H1 (cell line): ENCODE measurements around the gene ELMO1. TPM values are rescaled to one million over a fixed set of nuclear protein-coding genes. Genes with fewer than 3 reads are reported as not detected.

ENCODE experiments used
- CTCF ChIA-PET: fragments of 300-600 bp; sonication (Branson Sonifier 250); formaldehyde crosslinking; loops from one replicate; lab custom pipeline; 2021; ENCODE audit not compliant: partially characterized antibody; lab: Charles Lee
- POLR2A ChIA-PET: fragments of 300-600 bp; sonication (Branson Sonifier 250); formaldehyde crosslinking; loops from one replicate; lab custom pipeline; 2021; ENCODE audit warnings: inconsistent platforms; ENCODE audit not compliant: partially characterized antibody; lab: Charles Lee
- DNase-seq, 2 experiments: peaks; one replicate each; pipeline versions ENCODE4 v3.0.0 to v3.0.0-alpha.2; 2010 to 2022; ENCODE audit warnings: low spot score in 2 of 2, low read depth in 1 of 2, mixed read lengths in 1 of 2
- FAIRE-seq: peaks from 2 replicates; lab custom pipeline; 2011; peaks lifted over from hg19 to GRCh38; lab: Jason Lieb, UNC
- H2AFZ ChIP-seq: 2 replicates; pipeline ENCODE4 v1.8.1; 2012; ENCODE audit warnings: low read length, inconsistent platforms
- H2AK5ac ChIP-seq: 2 replicates; pipeline ENCODE4 v1.6.1; 2013; ENCODE audit warnings: low read depth, low read length
- H2BK120ac ChIP-seq: replicated peaks from 2 replicates; pipeline ENCODE3; 2013; ENCODE audit warnings: low read depth, low read length, inconsistent platforms
- H2BK12ac ChIP-seq: 2 replicates; pipeline ENCODE4 v1.6.1; 2013; ENCODE audit warnings: low read depth, low read length
- H2BK15ac ChIP-seq: 2 replicates; pipeline ENCODE4 v1.6.1; 2013; ENCODE audit warnings: low read length
- H2BK20ac ChIP-seq: 2 replicates; pipeline ENCODE4 v1.6.1; 2013; ENCODE audit warnings: low read length
- H2BK5ac ChIP-seq: 2 replicates; pipeline ENCODE4 v1.6.1; 2013; ENCODE audit warnings: low read depth, low read length
- H3K14ac ChIP-seq: 2 replicates; pipeline ENCODE4 v1.6.1; 2013; ENCODE audit warnings: inconsistent platforms; ENCODE audit not compliant: insufficient read length
- H3K18ac ChIP-seq: 2 replicates; pipeline ENCODE4 v1.6.1; 2013; ENCODE audit warnings: low read length; ENCODE audit errors: extremely low read depth
- H3K23ac ChIP-seq: 2 replicates; pipeline ENCODE4 v1.6.1; 2013; ENCODE audit warnings: inconsistent platforms; ENCODE audit not compliant: insufficient read length
- H3K23me2 ChIP-seq: 2 replicates; pipeline ENCODE4 v1.6.1; 2013; ENCODE audit warnings: low read depth, low read length
- H3K27ac ChIP-seq: 2 replicates; pipeline ENCODE4 v1.6.1; 2011; ENCODE audit warnings: low read depth, low read length, inconsistent platforms
- H3K27me3 ChIP-seq, 4 experiments: replicated peaks in 1 of 4; 1 replicate in 1 of 4; 2 replicates in 3 of 4; pipeline versions ENCODE4 v1.6.1 to v1.8.1; 2011 to 2013; ENCODE audit warnings: low read length in 3 of 4, mild to moderate bottlenecking in 3 of 4, inconsistent platforms in 2 of 4, mixed read lengths in 2 of 4, moderate library complexity in 1 of 4; ENCODE audit not compliant: control insufficient read depth in 3 of 4, insufficient read depth in 3 of 4; ENCODE audit errors: extremely low read depth in 1 of 4
- H3K36me3 ChIP-seq, 4 experiments: 2 replicates each; pipeline versions ENCODE4 v1.6.1 to v1.8.1; 2011 to 2013; ENCODE audit warnings: mild to moderate bottlenecking in 4 of 4, low read length in 3 of 4, moderate library complexity in 2 of 4, control low read depth in 1 of 4, inconsistent platforms in 1 of 4; ENCODE audit not compliant: insufficient read depth in 4 of 4, control insufficient read depth in 2 of 4
- H3K4ac ChIP-seq: replicated peaks from 2 replicates; pipeline ENCODE3; 2013; ENCODE audit warnings: low read length, low read depth, mixed read lengths, inconsistent platforms; ENCODE audit not compliant: insufficient read length
- H3K4me1 ChIP-seq, 4 experiments: replicated peaks in 1 of 4; 1 replicate in 1 of 4; 2 replicates in 3 of 4; pipeline versions ENCODE4 v1.6.1 to v1.8.1; 2011 to 2013; ENCODE audit warnings: low read length in 3 of 4, inconsistent platforms in 2 of 4, mixed read lengths in 1 of 4; ENCODE audit not compliant: insufficient read depth in 4 of 4, control insufficient read depth in 3 of 4
- H3K4me2 ChIP-seq, 2 experiments: 2 replicates each; pipeline versions ENCODE4 v1.6.1 to v1.8.1; 2011 to 2013; ENCODE audit warnings: low read depth in 2 of 2, low read length in 2 of 2, control low read depth in 1 of 2, inconsistent platforms in 1 of 2, mild to moderate bottlenecking in 1 of 2; ENCODE audit not compliant: insufficient read depth in 1 of 2
- H3K4me3 ChIP-seq, 4 experiments: fragments of 200-600, 300-600 bp in 1 of 4; sonication (generic), shearing (Covaris generic), sonication (Bioruptor Twin) in 1 of 4; 2 replicates each; pipeline versions ENCODE4 v1.5.1 to v1.8.1; 2011 to 2016; ENCODE audit warnings: low read length in 4 of 4, low read depth in 3 of 4, control low read depth in 2 of 4, inconsistent platforms in 2 of 4, mild to moderate bottlenecking in 2 of 4, mixed read lengths in 1 of 4, moderate library complexity in 1 of 4; ENCODE audit not compliant: insufficient read depth in 2 of 4; ENCODE audit errors: extremely low read depth in 1 of 4
- H3K56ac ChIP-seq: replicated peaks from 2 replicates; pipeline ENCODE3; 2013; ENCODE audit warnings: low read depth, mild to moderate bottlenecking, mixed read lengths, low read length, inconsistent platforms; ENCODE audit not compliant: insufficient read length
- H3K79me1 ChIP-seq: 2 replicates; pipeline ENCODE4 v1.6.1; 2013; ENCODE audit warnings: low read depth, low read length, control low read depth
- H3K79me2 ChIP-seq, 2 experiments: 2 replicates each; pipeline versions ENCODE4 v1.6.1 to v1.8.1; 2012 to 2013; ENCODE audit warnings: low read length in 2 of 2, mild to moderate bottlenecking in 2 of 2, inconsistent platforms in 1 of 2; ENCODE audit not compliant: insufficient read depth in 2 of 2, control insufficient read depth in 1 of 2
- H3K9ac ChIP-seq, 4 experiments: replicated peaks in 1 of 4; 1 replicate in 1 of 4; 2 replicates in 3 of 4; pipeline versions ENCODE4 v1.6.1 to v1.8.1; 2011 to 2013; ENCODE audit warnings: low read depth in 3 of 4, low read length in 3 of 4, control low read depth in 2 of 4, mild to moderate bottlenecking in 2 of 4, moderate library complexity in 2 of 4, inconsistent platforms in 1 of 4; ENCODE audit errors: extremely low read depth in 1 of 4
- H3K9me3 ChIP-seq, 2 experiments: 2 replicates each; pipeline versions ENCODE4 v1.6.1 to v1.8.1; 2012 to 2013; ENCODE audit warnings: mild to moderate bottlenecking in 2 of 2, moderate library complexity in 2 of 2, control low read depth in 1 of 2, inconsistent platforms in 1 of 2, low read depth in 1 of 2, low read length in 1 of 2, mixed read lengths in 1 of 2; ENCODE audit not compliant: insufficient read depth in 2 of 2
- H4K20me1 ChIP-seq, 2 experiments: replicated peaks in 1 of 2; 2 replicates each; pipeline versions ENCODE3 to v1.8.1; 2011 to 2013; ENCODE audit warnings: inconsistent platforms in 2 of 2, low read length in 2 of 2, mild to moderate bottlenecking in 1 of 2; ENCODE audit not compliant: insufficient read depth in 2 of 2, control insufficient read depth in 1 of 2
- H4K5ac ChIP-seq: 2 replicates; pipeline ENCODE4 v1.6.1; 2013; ENCODE audit warnings: low read length, low read depth, mixed read lengths, inconsistent platforms; ENCODE audit not compliant: insufficient read length
- H4K8ac ChIP-seq: 2 replicates; pipeline ENCODE4 v1.8.0; 2013; ENCODE audit warnings: mild to moderate bottlenecking, moderate library complexity, low read length, inconsistent platforms; ENCODE audit not compliant: insufficient read depth; ENCODE audit errors: extremely low read depth
- H4K91ac ChIP-seq: replicated peaks from 2 replicates; pipeline ENCODE3; 2013; ENCODE audit warnings: low read length, mixed read lengths, inconsistent platforms; ENCODE audit not compliant: insufficient read length
- ASH2L ChIP-seq: fragments of 200-600, 300-600 bp; sonication (generic); IDR thresholded peaks from one replicate; pipeline ENCODE4 v1.7.1; 2017; ENCODE audit warnings: low read length
- CEBPB ChIP-seq: IDR thresholded peaks from 2 replicates; pipeline ENCODE4 v1.6.1; 2012; ENCODE audit warnings: low read depth, low read length
- CTBP2 ChIP-seq: IDR thresholded peaks from 2 replicates; pipeline ENCODE4 v1.7.0; 2011; ENCODE audit warnings: borderline replicate concordance, mild to moderate bottlenecking, moderate library complexity, mixed read lengths, low read length; ENCODE audit not compliant: insufficient read depth, insufficient read length
- CTCF ChIP-seq, 3 experiments: IDR thresholded peaks; 1 replicate in 2 of 3; 2 replicates in 1 of 3; pipeline versions ENCODE4 v1.5.1 to v1.6.1; 2011; ENCODE audit warnings: low read length in 3 of 3, mild to moderate bottlenecking in 3 of 3, inconsistent platforms in 2 of 3, low read depth in 1 of 3, moderate library complexity in 1 of 3; ENCODE audit not compliant: insufficient read depth in 1 of 3; ENCODE audit errors: control extremely low read depth in 1 of 3
- HDAC6 ChIP-seq: IDR thresholded peaks from one replicate; pipeline ENCODE4 v1.7.1; 2012; ENCODE audit warnings: low read depth, mild to moderate bottlenecking, inconsistent platforms, low read length, moderate library complexity
- KDM1A ChIP-seq: fragments of 200-600, 300-600 bp; sonication (generic); IDR thresholded peaks from 2 replicates; pipeline ENCODE4 v1.7.1; 2016; ENCODE audit warnings: mild to moderate bottlenecking, low read length, borderline replicate concordance
- NRF1 ChIP-seq: IDR thresholded peaks from 2 replicates; pipeline ENCODE4 v1.6.1; 2011; ENCODE audit warnings: mild to moderate bottlenecking, low read depth, low read length, improper control_type of control experiment
- POU5F1 ChIP-seq: IDR thresholded peaks from 2 replicates; pipeline ENCODE4 v1.6.1; 2011; ENCODE audit warnings: low read depth, mild to moderate bottlenecking, low read length, moderate library complexity
- RAD21 ChIP-seq, 2 experiments: IDR thresholded peaks in 1 of 2; conservative IDR thresholded peaks in 1 of 2; 2 replicates each; pipeline ENCODE4 v1.6.1; 2011; ENCODE audit warnings: low read depth in 2 of 2, low read length in 2 of 2, improper control_type of control experiment in 1 of 2, inconsistent platforms in 1 of 2, mild to moderate bottlenecking in 1 of 2, moderate library complexity in 1 of 2
- RBBP5 ChIP-seq: IDR thresholded peaks from 2 replicates; pipeline ENCODE4 v1.7.1; 2012; ENCODE audit warnings: low read depth, mild to moderate bottlenecking, inconsistent platforms, low read length, moderate library complexity, borderline replicate concordance
- RFX5 ChIP-seq: IDR thresholded peaks from 2 replicates; pipeline ENCODE4 v1.6.1; 2011; ENCODE audit warnings: low read depth, low read length, improper control_type of control experiment, borderline replicate concordance
- WGBS, 2 experiments: shearing (Covaris generic) in 1 of 2; methylation state at CpG; one replicate each; pipeline versions ENCODE4 v1.1.6 to v1.1.7; 2013 to 2015; ENCODE audit warnings: low lambda C conversion rate in 2 of 2, mixed read lengths in 2 of 2, inconsistent platforms in 1 of 2, low coverage in 1 of 2, missing lambda C conversion rate in 1 of 2; ENCODE audit not compliant: insufficient replicate concordance in 2 of 2, insufficient coverage in 1 of 2, insufficient read length in 1 of 2; ENCODE audit errors: extremely low coverage in 1 of 2, missing lambda C conversion rate in 1 of 2; 5-methylcytosine and 5-hydroxymethylcytosine counted together
- polyA plus RNA-seq, 7 experiments: library from polyadenylated mRNA; depleted of rRNA in 3 of 7; stranded (reverse) in 5 of 7; unstranded in 2 of 7; fragments of >200 nt in 5 of 7; fragments of 200-250 nt in 2 of 7; gene quantifications; 1 replicate in 5 of 7; 2 replicates in 1 of 7; 4 replicates in 1 of 7; pipeline versions ENCODE4 v1.2.1 to v1.2.3, GENCODE V29; 2011 to 2013; ENCODE audit warnings: missing spikeins in 2 of 7, mixed read lengths in 2 of 7
- total RNA-seq: library from RNA; stranded (reverse); fragmentation: NEBNext Ultra II Directional; extraction: Animal tissue kit (Norgen Biotek cat#: 25700); gene quantifications from 2 replicates; pipeline ENCODE4 v1.2.1, GENCODE V29; 2021

Gene ELMO1
- total and polyA plus RNA-seq, 2 of the 8 experiments (the other 6 are each of a cell fraction or from before 2014, with no cell fraction given) = 18.4 to 21.0 TPM

GRCh38 chr7:36880108-36880507 lies 568.6 kb downstream of the ELMO1 start:
- POLR2A ChIA-PET = no interaction called here
- WGBS, 2 experiments = 79% methylated on average over 3 of the region's 3 CpGs; no CpG with 5 or more reads in 1 of the 2 experiments
- Histone ChIP-seq H3K9me3 (no peaks in the 10 kb centered on the region), H3K27ac (no peak overlapping the region), H3K56ac (no peak overlapping the region), H2BK5ac (no peak overlapping the region), H3K79me1 (no peaks in the 10 kb centered on the region), H2BK120ac (no peak overlapping the region), H3K36me3 (no peaks in the 10 kb centered on the region), H3K4me1 (peaks cover 0 to 12% (median 7%) of the 10 kb centered on the region in 4 experiments; a peak in 5 of 7 replicates), H2BK20ac (no peak overlapping the region), H3K27me3 (no peaks in the 10 kb centered on the region), H4K5ac (no peak overlapping the region), H3K4ac (no peak overlapping the region), H4K91ac (no peak overlapping the region), H2BK12ac (no peak overlapping the region), H3K4me3 (no peak overlapping the region), H3K4me2 (no peak overlapping the region), H3K23me2 (no peaks in the 10 kb centered on the region), H3K23ac (no peak overlapping the region), H3K18ac (no peak overlapping the region), H3K9ac (no peak overlapping the region), H2BK15ac (no peak overlapping the region), H2AK5ac (no peak overlapping the region), H2AFZ (no peak overlapping the region), H4K20me1 (no peaks in the 10 kb centered on the region), H3K14ac (no peak overlapping the region), H3K79me2 (no peaks in the 10 kb centered on the region), H4K8ac (no peak overlapping the region)
- DNase-seq (no peak), FAIRE-seq (no peak)
- CTCF ChIA-PET = interaction anchor here (0.5 to 3.6 kb wide), 7 partner anchors 8 to 335 kb away, joined by 3 to 14 read pairs (median 3); no protein-coding TSS in a partner anchor
- TF ChIP-seq ASH2L (no peak), RFX5 (no peak), CTBP2 (no peak), POU5F1 (no peak), RBBP5 (no peak), KDM1A (no peak), CEBPB (no peak), RAD21 (IDR thresholded peaks at IDR 0.05 in 1 of 2, conservative IDR thresholded peaks at IDR 0.05 in 1 of 2; ENCODE audit: low read depth in 2 of 2, low read length in 2 of 2) (peak; percentile 32 to 46; a peak in 3 of 4 replicates), HDAC6 (no peak), CTCF (IDR thresholded peaks at IDR 0.05; ENCODE audit: control extremely low read depth in 1 of 3, insufficient read depth in 1 of 3, low read depth in 1 of 3, low read length in 3 of 3) (peak in 1 of 3 experiments; percentile 42; a peak in 1 of 4 replicates), NRF1 (no peak)
